Coronary artery (tissue), 2 donors: ENCODE measurements around the gene MRPL34.

Source experiments
- DNase-seq: peaks from one replicate; pipeline ENCODE4 v3.0.0-alpha.2; 2017; ENCODE audit warnings: low spot score
- H3K27ac ChIP-seq, 2 donors: fragments of 200-600 bp; sonication (generic); one replicate each; pipeline ENCODE4 v1.5.1; 2016 to 2019
- H3K4me3 ChIP-seq: fragments of 200-600 bp; sonication (generic); 2 replicates; pipeline ENCODE4 v1.5.1; 2016; ENCODE audit warnings: mild to moderate bottlenecking, moderate library complexity
- TF ChIP-seq, protein P1 (sequence below): fragments of 200-600 bp; sonication (generic); IDR thresholded peaks from one replicate; pipeline ENCODE4 v1.5.1; 2019; ENCODE audit warnings: antibody characterized with exemption

Gene MRPL34

GRCh38 chr19:17305517-17306284 lies at the start of gene MRPL34:
TSS of gene MRPL34 (plus strand) at chr19:17305872. CDS start at chr19:17305893, 21 bp downstream.
- DNase-seq, result peak; percentile 97
- TF ChIP-seq, protein P1, sequence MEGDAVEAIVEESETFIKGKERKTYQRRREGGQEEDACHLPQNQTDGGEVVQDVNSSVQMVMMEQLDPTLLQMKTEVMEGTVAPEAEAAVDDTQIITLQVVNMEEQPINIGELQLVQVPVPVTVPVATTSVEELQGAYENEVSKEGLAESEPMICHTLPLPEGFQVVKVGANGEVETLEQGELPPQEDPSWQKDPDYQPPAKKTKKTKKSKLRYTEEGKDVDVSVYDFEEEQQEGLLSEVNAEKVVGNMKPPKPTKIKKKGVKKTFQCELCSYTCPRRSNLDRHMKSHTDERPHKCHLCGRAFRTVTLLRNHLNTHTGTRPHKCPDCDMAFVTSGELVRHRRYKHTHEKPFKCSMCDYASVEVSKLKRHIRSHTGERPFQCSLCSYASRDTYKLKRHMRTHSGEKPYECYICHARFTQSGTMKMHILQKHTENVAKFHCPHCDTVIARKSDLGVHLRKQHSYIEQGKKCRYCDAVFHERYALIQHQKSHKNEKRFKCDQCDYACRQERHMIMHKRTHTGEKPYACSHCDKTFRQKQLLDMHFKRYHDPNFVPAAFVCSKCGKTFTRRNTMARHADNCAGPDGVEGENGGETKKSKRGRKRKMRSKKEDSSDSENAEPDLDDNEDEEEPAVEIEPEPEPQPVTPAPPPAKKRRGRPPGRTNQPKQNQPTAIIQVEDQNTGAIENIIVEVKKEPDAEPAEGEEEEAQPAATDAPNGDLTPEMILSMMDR, result peak; percentile 45

DNA sequence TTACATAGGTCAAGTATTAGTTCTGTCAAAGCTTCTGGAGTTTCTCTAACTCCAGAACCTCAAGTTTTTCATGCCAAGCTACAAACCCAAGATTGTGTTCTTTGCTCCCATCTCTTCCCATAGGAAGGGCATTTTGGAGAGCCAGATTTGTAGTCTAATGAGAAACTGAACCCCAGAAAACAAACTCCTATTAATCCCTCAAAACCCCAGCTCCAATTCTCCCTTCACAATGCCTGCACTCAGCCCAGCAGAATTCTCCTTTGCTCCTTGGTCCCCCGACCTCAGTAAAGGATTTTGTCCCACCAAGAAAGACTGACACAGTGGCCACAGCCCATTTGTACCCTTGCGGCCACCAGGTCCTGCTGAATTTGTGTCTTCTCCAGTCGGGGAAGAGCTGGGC lies 49.5 kb upstream of the MRPL34 start:
- Histone ChIP-seq H3K27ac (no peak overlapping the region), H3K4me3 (no peak overlapping the region)
- TF ChIP-seq, protein P1, result no peak
- no peak for DNase-seq

More at GRCh38 chr19:17305517-17306284, at the start of gene MRPL34:
- Histone ChIP-seq H3K4me3 (peak within 1 kb of the TSS; percentile 81), H3K27ac (peak within 1 kb of the TSS; percentile 90 to 94)

DNA sequence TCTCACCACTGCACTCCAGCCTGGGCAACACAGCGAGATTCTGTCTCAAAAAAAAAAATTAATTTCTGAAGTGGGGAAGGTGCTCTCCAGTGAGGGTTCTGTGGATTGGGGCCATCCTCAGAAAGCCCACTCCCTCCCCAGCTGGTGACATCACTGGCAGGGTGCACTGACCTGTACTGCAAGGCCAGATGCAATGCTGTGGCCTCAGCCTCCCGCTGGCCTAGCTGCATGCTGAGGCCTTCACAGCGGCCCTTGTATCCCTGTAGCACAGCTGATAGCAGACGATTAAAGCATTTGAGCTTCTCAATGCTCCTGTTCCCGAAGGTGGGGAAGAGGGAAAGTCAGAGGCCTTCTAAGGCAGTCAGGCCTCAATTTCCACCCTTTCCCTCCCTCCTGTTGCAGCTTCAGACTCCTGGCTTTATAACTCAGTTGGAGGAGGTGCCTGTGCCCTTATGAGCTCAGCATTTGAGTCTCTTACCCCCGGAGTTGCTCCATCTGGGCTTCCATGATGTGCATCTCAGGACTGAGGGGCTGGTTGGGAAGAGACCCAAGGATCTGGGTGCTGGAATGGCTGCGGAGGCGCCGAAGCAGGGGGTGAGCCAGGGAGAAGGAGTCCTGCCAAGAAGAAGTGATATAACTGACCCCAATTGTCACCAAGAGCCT lies 46.4 kb upstream of the MRPL34 start:
- Histone ChIP-seq H3K4me3 (no peak overlapping the region), H3K27ac (no peak overlapping the region)
- TF ChIP-seq, protein P1, result no peak
- DNase-seq, result no peak

DNA sequence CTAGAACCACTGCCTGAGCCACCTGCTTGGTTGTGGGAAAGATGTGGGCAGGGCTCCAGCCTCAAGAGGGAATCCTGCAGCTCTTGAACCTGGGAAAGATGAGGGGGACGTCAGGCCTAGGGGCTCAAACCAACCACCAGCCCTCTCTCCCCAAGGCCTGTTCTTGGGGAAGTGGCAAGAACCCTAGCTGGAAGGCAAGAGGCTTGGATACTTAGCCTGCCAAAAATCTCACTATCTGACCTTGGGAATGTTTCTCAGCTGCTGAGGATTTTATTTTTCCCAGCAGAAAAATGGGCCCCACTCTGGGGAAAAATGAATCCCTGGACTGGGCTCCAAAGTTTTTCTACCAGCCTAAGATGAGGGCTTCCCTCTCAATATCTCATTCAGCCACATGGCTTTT lies 45.7 kb upstream of the MRPL34 start:
- DNase-seq, result no peak
- TF ChIP-seq, protein P1, result no peak
- Histone ChIP-seq H3K4me3 (no peak overlapping the region), H3K27ac (no peak overlapping the region)

DNA sequence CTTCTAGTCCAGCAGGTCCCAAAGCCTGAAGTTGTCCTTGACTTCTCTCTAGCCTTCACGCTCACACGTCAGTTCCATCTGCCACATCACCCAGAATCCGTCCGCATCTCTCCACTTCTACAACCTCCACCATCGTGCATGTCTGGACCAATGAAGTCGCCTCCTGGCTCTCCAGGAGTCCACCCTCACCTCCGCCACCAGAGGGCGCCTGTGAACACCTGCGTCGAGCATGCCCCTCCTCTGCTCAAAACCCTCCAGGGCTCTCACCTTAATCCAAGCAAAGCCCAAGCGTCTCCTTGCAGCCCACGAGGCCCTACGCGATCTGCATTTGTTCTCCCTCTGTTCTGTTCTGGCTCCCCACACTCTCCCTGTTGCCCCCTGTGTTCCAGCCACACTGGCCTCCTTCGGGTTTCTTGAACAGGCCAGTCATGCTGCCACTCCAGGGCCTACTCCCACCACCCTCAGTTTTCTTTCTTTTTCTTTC lies 44.8 kb upstream of the MRPL34 start:
- TF ChIP-seq, protein P1, result peak; percentile 67
- DNase-seq, result no peak
- no peak overlapping the region for H3K27ac ChIP-seq
- no peak overlapping the region for H3K4me3 ChIP-seq

GRCh38 chr19:17262557-17262956 lies 43.1 kb upstream of the MRPL34 start:
- TF ChIP-seq, protein P1, result no peak
- DNase-seq, result no peak
- no peak overlapping the region for H3K27ac ChIP-seq
- no peak overlapping the region for H3K4me3 ChIP-seq
